Endodermal cell (in vitro differentiated cells): Measurements from ENCODE around the gene HIF1A. TPM values are rescaled to one million over a fixed set of nuclear protein-coding genes. Genes with fewer than 3 reads are reported as not detected.
A peak's percentile ranks its signal among the peaks of the same experiment; 100 is the strongest.

Experiments used
- DNase-seq: peaks from one replicate; pipeline ENCODE4 v3.0.0-alpha.2; 2017
- H3K27ac ChIP-seq: 2 replicates; pipeline ENCODE4 v1.5.1; 2013; ENCODE audit warnings: mild to moderate bottlenecking, low read depth, low read length, moderate library complexity
- H3K27me3 ChIP-seq: 2 replicates; pipeline ENCODE4 v1.6.1; 2013; ENCODE audit warnings: mild to moderate bottlenecking, low read length, moderate library complexity; ENCODE audit not compliant: insufficient read depth, control insufficient read depth, poor library complexity, severe bottlenecking
- H3K36me3 ChIP-seq: 2 replicates; pipeline ENCODE4 v1.7.0; 2013; ENCODE audit warnings: mild to moderate bottlenecking, low read length, moderate library complexity; ENCODE audit not compliant: control insufficient read depth, insufficient read depth
- H3K4me1 ChIP-seq: one replicate; pipeline ENCODE4 v1.7.0; 2013; ENCODE audit warnings: low read length; ENCODE audit not compliant: control insufficient read depth, insufficient read depth
- H3K4me3 ChIP-seq: 2 replicates; pipeline ENCODE4 v1.5.1; 2013; ENCODE audit warnings: mild to moderate bottlenecking, low read length, moderate library complexity
- H3K9ac ChIP-seq: 2 replicates; pipeline ENCODE4 v1.6.1; 2013; ENCODE audit warnings: mild to moderate bottlenecking, low read length, moderate library complexity; ENCODE audit not compliant: poor library complexity, severe bottlenecking; ENCODE audit errors: extremely low read depth
- H3K9me3 ChIP-seq: 2 replicates; pipeline ENCODE4 v1.6.1; 2013; ENCODE audit warnings: mild to moderate bottlenecking, low read length, moderate library complexity; ENCODE audit not compliant: control insufficient read depth
- H3K27ac Mint-ChIP-seq: 2 replicates; pipeline ENCODE4 v1.8.0; 2020; ENCODE audit warnings: mixed read lengths
- H3K27me3 Mint-ChIP-seq: 2 replicates; pipeline ENCODE4 v1.8.0; 2021; ENCODE audit warnings: mild to moderate bottlenecking, mixed read lengths; ENCODE audit not compliant: insufficient read depth
- H3K36me3 Mint-ChIP-seq: 2 replicates; pipeline ENCODE4 v1.8.0; 2020; ENCODE audit warnings: low read depth, mixed read lengths
- H3K4me1 Mint-ChIP-seq: 2 replicates; pipeline ENCODE4 v1.8.0; 2020; ENCODE audit warnings: mixed read lengths
- H3K4me3 Mint-ChIP-seq: 2 replicates; pipeline ENCODE4 v1.8.0; 2020; ENCODE audit warnings: mild to moderate bottlenecking, moderate library complexity, mixed read lengths
- H3K9me3 Mint-ChIP-seq: 2 replicates; pipeline ENCODE4 v1.8.0; 2020; ENCODE audit warnings: mild to moderate bottlenecking, mixed read lengths
- WGBS, 2 experiments: methylation state at CpG; one replicate each; pipeline versions ENCODE4 v1.1.5 to v1.1.7; 2013; ENCODE audit warnings: missing lambda C conversion rate in 2 of 2, mixed read lengths in 1 of 2; ENCODE audit not compliant: insufficient coverage in 1 of 2, insufficient read length in 1 of 2; 5-methylcytosine and 5-hydroxymethylcytosine counted together
- total RNA-seq, 2 donors: library from RNA; stranded (reverse); fragmentation: NEBNext Ultra II Directional in 1 of 2; extraction: Animal tissue kit (Norgen Biotek cat#: 25700) in 1 of 2; gene quantifications; 2 replicates in 1 of 2; 3 replicates in 1 of 2; pipeline ENCODE4 v1.2.1, GENCODE V29; 2021
- TF ChIP-seq, protein P1 (sequence below): fragments of 200-600 bp; sonication (generic); conservative IDR thresholded peaks from 2 replicates; pipeline ENCODE4 v1.5.0; 2021; ENCODE audit warnings: antibody characterized with exemption, mild to moderate bottlenecking

HIF1A gene
- total RNA-seq, 2 donors from 2014 or later, result 201 to 227 TPM

DNA sequence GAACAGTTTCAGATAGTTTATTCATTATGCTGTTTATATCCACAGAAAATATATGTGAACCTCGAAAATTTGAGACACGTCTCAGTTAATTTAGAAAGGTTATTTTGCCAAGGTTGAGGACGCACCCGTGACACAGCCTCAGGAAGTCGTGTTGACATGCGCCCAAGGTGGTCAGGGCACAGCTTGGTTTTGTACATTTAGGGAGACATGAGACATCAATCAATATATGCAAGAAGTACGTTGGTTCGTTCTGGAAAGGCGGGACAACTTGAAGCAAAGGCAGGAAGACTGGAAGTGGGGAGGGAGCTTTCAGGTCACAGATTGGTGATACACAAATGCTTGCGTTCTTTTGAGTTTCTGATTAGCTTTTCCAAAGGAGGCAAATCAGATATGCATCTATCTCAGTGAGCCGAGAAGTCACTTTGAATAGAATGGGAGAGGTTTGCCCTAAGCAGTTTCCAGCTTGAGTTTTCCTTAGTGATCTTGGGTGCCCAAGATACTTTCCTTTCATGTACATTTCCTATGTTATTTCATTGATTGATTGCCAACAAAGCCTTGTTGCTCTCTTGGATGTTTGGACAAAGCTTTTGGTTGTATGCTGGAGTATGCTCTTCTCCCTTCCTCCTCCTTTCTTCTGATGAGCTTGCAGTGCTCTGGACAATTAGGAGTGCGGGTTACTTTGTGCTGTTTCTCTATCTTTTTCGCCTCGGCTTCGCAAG lies 70.1 kb downstream of the HIF1A start:
- Mint-ChIP-seq H3K36me3 (peaks cover 25% of the 10 kb centered on the region), H3K4me1 (peaks cover 37% of the 10 kb centered on the region), H3K27me3 (peaks cover 2% of the 10 kb centered on the region), H3K9me3 (no peaks in the 10 kb centered on the region), H3K4me3 (peak overlapping the region; percentile 98), H3K27ac (peak overlapping the region; percentile 19)
- peak overlapping the region; percentile 7 for H3K9ac ChIP-seq
- peaks cover 35% of the 10 kb centered on the region for H3K36me3 ChIP-seq
- TF ChIP-seq, protein P1, sequence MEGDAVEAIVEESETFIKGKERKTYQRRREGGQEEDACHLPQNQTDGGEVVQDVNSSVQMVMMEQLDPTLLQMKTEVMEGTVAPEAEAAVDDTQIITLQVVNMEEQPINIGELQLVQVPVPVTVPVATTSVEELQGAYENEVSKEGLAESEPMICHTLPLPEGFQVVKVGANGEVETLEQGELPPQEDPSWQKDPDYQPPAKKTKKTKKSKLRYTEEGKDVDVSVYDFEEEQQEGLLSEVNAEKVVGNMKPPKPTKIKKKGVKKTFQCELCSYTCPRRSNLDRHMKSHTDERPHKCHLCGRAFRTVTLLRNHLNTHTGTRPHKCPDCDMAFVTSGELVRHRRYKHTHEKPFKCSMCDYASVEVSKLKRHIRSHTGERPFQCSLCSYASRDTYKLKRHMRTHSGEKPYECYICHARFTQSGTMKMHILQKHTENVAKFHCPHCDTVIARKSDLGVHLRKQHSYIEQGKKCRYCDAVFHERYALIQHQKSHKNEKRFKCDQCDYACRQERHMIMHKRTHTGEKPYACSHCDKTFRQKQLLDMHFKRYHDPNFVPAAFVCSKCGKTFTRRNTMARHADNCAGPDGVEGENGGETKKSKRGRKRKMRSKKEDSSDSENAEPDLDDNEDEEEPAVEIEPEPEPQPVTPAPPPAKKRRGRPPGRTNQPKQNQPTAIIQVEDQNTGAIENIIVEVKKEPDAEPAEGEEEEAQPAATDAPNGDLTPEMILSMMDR, result no peak
- no peaks in the 10 kb centered on the region for H3K9me3 ChIP-seq
- peak overlapping the region; percentile 97 for H3K4me3 ChIP-seq
- no peak overlapping the region for H3K27ac ChIP-seq
- 55 to 70% methylated on average over 12 to 15 of the region's 15 CpGs for WGBS, 2 experiments
- no peak for DNase-seq
- no peaks in the 10 kb centered on the region for H3K27me3 ChIP-seq
- H3K4me1 ChIP-seq, result peaks cover 11% of the 10 kb centered on the region

GRCh38 chr14:61766151-61766550 lies 70.8 kb downstream of the HIF1A start:
- 87 to 95% methylated on average over 3 to 5 of the region's 5 CpGs for WGBS, 2 experiments
- Mint-ChIP-seq H3K36me3 (peaks cover 31% of the 10 kb centered on the region), H3K4me1 (peaks cover 37% of the 10 kb centered on the region), H3K4me3 (peak overlapping the region; percentile 98), H3K27ac (peak overlapping the region; percentile 19), H3K9me3 (no peaks in the 10 kb centered on the region), H3K27me3 (no peaks in the 10 kb centered on the region)
- Histone ChIP-seq H3K27me3 (no peaks in the 10 kb centered on the region), H3K4me3 (peak overlapping the region; percentile 97), H3K27ac (no peak overlapping the region), H3K36me3 (peaks cover 42% of the 10 kb centered on the region), H3K9me3 (no peaks in the 10 kb centered on the region), H3K9ac (no peak overlapping the region), H3K4me1 (peaks cover 11% of the 10 kb centered on the region)
- TF ChIP-seq, protein P1, result no peak
- DNase-seq, result no peak

- no peak for DNase-seq
- 91 to 93% methylated on average over 1 to 3 of the region's 3 CpGs for WGBS, 2 experiments
- Mint-ChIP-seq H3K27me3 (no peaks in the 10 kb centered on the region), H3K27ac (peak overlapping the region; percentile 44), H3K9me3 (no peaks in the 10 kb centered on the region), H3K4me3 (no peak overlapping the region), H3K36me3 (peaks cover 48% of the 10 kb centered on the region), H3K4me1 (peaks cover 31% of the 10 kb centered on the region)
- TF ChIP-seq, protein P1, result no peak
- H3K27ac ChIP-seq, result no peak overlapping the region
- peaks cover 63% of the 10 kb centered on the region for H3K36me3 ChIP-seq
- no peaks in the 10 kb centered on the region for H3K9me3 ChIP-seq
- H3K27me3 ChIP-seq, result no peaks in the 10 kb centered on the region
- H3K4me1 ChIP-seq, result peaks cover 11% of the 10 kb centered on the region
- no peak overlapping the region for H3K4me3 ChIP-seq
- H3K9ac ChIP-seq, result no peak overlapping the region
These were observed 72.9 kb downstream of the HIF1A start for GRCh38 chr14:61768240-61768639.
